ENCODE measurements around the gene GULP1.

Gene GULP1

GRCh38 chr2:188576651-188577050 lies 285.0 kb downstream of the GULP1 start:
- Histone ChIP-seq H3K36me3 (no peaks in the 10 kb centered on the region), H3K27me3 (no peaks in the 10 kb centered on the region), H3K4me3 (ENCODE audit: low read depth, low read length) (no peak overlapping the region), H3K4me1 (no peaks in the 10 kb centered on the region), H3K9me3 (no peaks in the 10 kb centered on the region)
- no peak for TF ChIP-seq CTCF (IDR thresholded peaks at IDR 0.05; ENCODE audit: low read depth, low read length)
- no peak for DNase-seq

GRCh38 chr2:188577231-188577630 lies 285.6 kb downstream of the GULP1 start:
- no peak for TF ChIP-seq CTCF (IDR thresholded peaks at IDR 0.05; ENCODE audit: low read depth, low read length)
- H3K36me3 ChIP-seq = no peaks in the 10 kb centered on the region
- no peaks in the 10 kb centered on the region for H3K27me3 ChIP-seq
- no peaks in the 10 kb centered on the region for H3K9me3 ChIP-seq
- no peak overlapping the region for H3K4me3 ChIP-seq (ENCODE audit: low read depth, low read length)
- DNase-seq = no peak
- H3K4me1 ChIP-seq = no peaks in the 10 kb centered on the region

- no peak for TF ChIP-seq CTCF (IDR thresholded peaks at IDR 0.05; ENCODE audit: low read depth, low read length)
- no peaks in the 10 kb centered on the region for H3K27me3 ChIP-seq
- no peak for DNase-seq
- no peaks in the 10 kb centered on the region for H3K4me1 ChIP-seq
- no peaks in the 10 kb centered on the region for H3K36me3 ChIP-seq
- H3K9me3 ChIP-seq = no peaks in the 10 kb centered on the region
- no peak overlapping the region for H3K4me3 ChIP-seq (ENCODE audit: low read depth, low read length)
Measured at GRCh38 chr2:188580738-188581137, 289.1 kb downstream of the GULP1 start.

- H3K4me1 ChIP-seq = no peaks in the 10 kb centered on the region
Measured at GRCh38 chr2:188582211-188582610, 290.5 kb downstream of the GULP1 start.

GRCh38 chr2:188588235-188588634 lies 296.6 kb downstream of the GULP1 start:
- DNase-seq = no peak
- Histone ChIP-seq H3K4me3 (ENCODE audit: low read depth, low read length) (no peak overlapping the region), H3K27me3 (no peaks in the 10 kb centered on the region), H3K4me1 (no peaks in the 10 kb centered on the region), H3K36me3 (no peaks in the 10 kb centered on the region), H3K9me3 (no peaks in the 10 kb centered on the region)
- TF ChIP-seq CTCF (IDR thresholded peaks at IDR 0.05; ENCODE audit: low read depth, low read length) = no peak

More at GRCh38 chr2:188582211-188582610, 290.5 kb downstream of the GULP1 start:
- Histone ChIP-seq H3K9me3 (no peaks in the 10 kb centered on the region), H3K36me3 (no peaks in the 10 kb centered on the region), H3K27me3 (no peaks in the 10 kb centered on the region), H3K4me3 (ENCODE audit: low read depth, low read length) (no peak overlapping the region)
- TF ChIP-seq CTCF (IDR thresholded peaks at IDR 0.05; ENCODE audit: low read depth, low read length) = no peak
- no peak for DNase-seq

- no peak for DNase-seq
- H3K9me3 ChIP-seq = no peaks in the 10 kb centered on the region
- TF ChIP-seq CTCF (IDR thresholded peaks at IDR 0.05; ENCODE audit: low read depth, low read length) = no peak
- no peaks in the 10 kb centered on the region for H3K4me1 ChIP-seq
- no peaks in the 10 kb centered on the region for H3K36me3 ChIP-seq
- H3K4me3 ChIP-seq (ENCODE audit: low read depth, low read length) = no peak overlapping the region
- H3K27me3 ChIP-seq = no peaks in the 10 kb centered on the region
Measured at GRCh38 chr2:188596054-188596453, 304.4 kb downstream of the GULP1 start.

Data from BE2C (cell line).